ENCODE measurements around the gene DACT2. TPM values are rescaled to one million over a fixed set of nuclear protein-coding genes. Genes with fewer than 3 reads are reported as not detected.
"Not testable (repeated sequence)": the region's sequence is repeated elsewhere in the genome, so short reads cannot be mapped to it uniquely, and the experiment has no call there.

Gene DACT2
- total and polyA plus RNA-seq, 2 experiments from 2014 or later, result 0.32 to 0.71 TPM

- no peaks in the 10 kb centered on the region for H3K27me3 ChIP-seq
- no peak for TF ChIP-seq CTCF (IDR thresholded peaks at IDR 0.05; ENCODE audit: low read depth, low read length)
- H3K4me3 ChIP-seq, result no peak overlapping the region
- no peak overlapping the region for H3K27ac ChIP-seq
- H3K4me1 ChIP-seq (ENCODE audit: low read depth), result no peaks in the 10 kb centered on the region
- H3K9me3 ChIP-seq (ENCODE audit: low read depth), result no peaks in the 10 kb centered on the region
- no peaks in the 10 kb centered on the region for H3K36me3 ChIP-seq
- DNase-seq (ENCODE audit: low read depth in 1 of 2, low spot score in 1 of 2), result no peak
Measured at GRCh38 chr6:168291450-168291849, 28.1 kb downstream of the DACT2 start.

- Histone ChIP-seq H3K36me3 (no peaks in the 10 kb centered on the region), H3K9me3 (ENCODE audit: low read depth) (no peaks in the 10 kb centered on the region), H3K27ac (no peak overlapping the region), H3K27me3 (no peaks in the 10 kb centered on the region), H3K4me1 (ENCODE audit: low read depth) (no peaks in the 10 kb centered on the region), H3K4me3 (no peak overlapping the region)
- DNase-seq (ENCODE audit: low read depth in 1 of 2, low spot score in 1 of 2), result no peak
- no peak for TF ChIP-seq CTCF (IDR thresholded peaks at IDR 0.05; ENCODE audit: low read depth, low read length)
Measured at GRCh38 chr6:168290095-168290494, 29.5 kb downstream of the DACT2 start.

- no peak for DNase-seq (ENCODE audit: low read depth in 1 of 2, low spot score in 1 of 2)
- Histone ChIP-seq H3K4me3 (no peak overlapping the region), H3K9me3 (ENCODE audit: low read depth) (no peaks in the 10 kb centered on the region), H3K36me3 (no peaks in the 10 kb centered on the region), H3K27me3 (no peaks in the 10 kb centered on the region), H3K4me1 (ENCODE audit: low read depth) (no peaks in the 10 kb centered on the region), H3K27ac (no peak overlapping the region)
- TF ChIP-seq CTCF (IDR thresholded peaks at IDR 0.05; ENCODE audit: low read depth, low read length), result no peak
Measured at GRCh38 chr6:168289571-168289962, 30.0 kb downstream of the DACT2 start.

GRCh38 chr6:168288781-168289570, 30.6 kb downstream of the DACT2 start:
- DNase-seq (ENCODE audit: low read depth in 1 of 2, low spot score in 1 of 2), result no peak

GRCh38 chr6:168287460-168287859, 32.1 kb downstream of the DACT2 start:
- DNase-seq (ENCODE audit: low read depth in 1 of 2, low spot score in 1 of 2); H3K36me3 ChIP-seq; H3K4me3 ChIP-seq: not testable (repeated sequence)

More at GRCh38 chr6:168288781-168289570, 30.6 kb downstream of the DACT2 start:
- no peaks in the 10 kb centered on the region for H3K36me3 ChIP-seq
- H3K4me1 ChIP-seq (ENCODE audit: low read depth), result no peaks in the 10 kb centered on the region
- no peak overlapping the region for H3K4me3 ChIP-seq
- TF ChIP-seq CTCF (IDR thresholded peaks at IDR 0.05; ENCODE audit: low read depth, low read length), result no peak
- H3K27me3 ChIP-seq, result no peaks in the 10 kb centered on the region
- no peaks in the 10 kb centered on the region for H3K9me3 ChIP-seq (ENCODE audit: low read depth)
- no peak overlapping the region for H3K27ac ChIP-seq

GRCh38 chr6:168286771-168287446, 32.7 kb downstream of the DACT2 start:
- DNase-seq (ENCODE audit: low read depth in 1 of 2, low spot score in 1 of 2); H3K36me3 ChIP-seq; H3K4me1 ChIP-seq (ENCODE audit: low read depth); H3K4me3 ChIP-seq; H3K9me3 ChIP-seq (ENCODE audit: low read depth); H3K27ac ChIP-seq; H3K27me3 ChIP-seq: not testable (repeated sequence)

More at GRCh38 chr6:168287460-168287859, 32.1 kb downstream of the DACT2 start:
- H3K9me3 ChIP-seq (ENCODE audit: low read depth); H3K27me3 ChIP-seq; H3K4me1 ChIP-seq (ENCODE audit: low read depth); H3K27ac ChIP-seq: not testable (repeated sequence)
